T-helper 2 cell (primary cell): ENCODE data around the gene LZTS2.

Source experiments
- DNase-seq, 5 experiments: peaks; one replicate each; pipeline versions ENCODE4 v3.0.0 to v3.0.0-alpha.2; 2012 to 2022

Gene LZTS2

DNA sequence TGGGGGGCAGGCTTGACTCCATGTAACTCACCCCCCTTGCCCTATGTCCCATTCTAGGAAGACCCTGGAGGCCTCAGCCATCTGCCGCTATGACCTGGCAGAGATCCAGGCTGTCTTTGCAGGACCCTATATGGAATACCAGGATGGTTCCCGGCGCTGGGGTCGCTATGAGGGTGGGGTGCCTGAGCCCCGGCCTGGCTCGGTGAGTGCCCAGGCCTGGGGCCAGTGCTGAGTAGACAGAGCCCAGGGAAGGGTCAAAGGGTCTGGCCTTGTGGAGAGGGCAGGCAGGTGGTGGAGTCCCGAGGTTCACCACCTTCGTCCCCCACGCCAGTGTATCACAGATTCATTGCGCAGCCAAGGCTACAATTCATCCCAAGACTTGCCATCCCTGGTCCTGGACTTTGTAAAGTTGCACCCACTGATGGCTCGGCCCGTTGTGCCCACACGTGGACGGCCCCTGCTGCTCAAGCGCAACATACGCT, 19.8 kb upstream of the LZTS2 start:
- DNase-seq, result no peak

DNA sequence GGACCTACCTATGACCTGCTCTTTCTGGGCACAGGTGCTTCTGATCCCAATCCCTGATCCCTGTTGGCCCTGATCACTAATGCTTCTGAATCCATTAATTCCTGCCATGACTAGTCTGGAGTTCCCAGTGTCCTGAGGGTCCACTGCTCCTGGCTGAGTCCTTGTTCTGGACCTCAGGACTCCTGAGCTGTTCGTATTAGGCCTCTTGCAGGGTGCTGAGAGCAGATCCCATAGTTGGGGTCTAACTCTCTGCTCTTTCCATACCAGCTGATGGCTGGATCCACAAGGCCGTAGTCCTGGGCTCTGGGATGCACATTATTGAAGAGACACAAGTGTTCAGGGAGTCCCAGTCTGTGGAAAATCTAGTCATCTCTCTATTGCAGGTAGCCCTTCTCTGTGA, 19.3 kb upstream of the LZTS2 start:
- DNase-seq, result no peak

DNA sequence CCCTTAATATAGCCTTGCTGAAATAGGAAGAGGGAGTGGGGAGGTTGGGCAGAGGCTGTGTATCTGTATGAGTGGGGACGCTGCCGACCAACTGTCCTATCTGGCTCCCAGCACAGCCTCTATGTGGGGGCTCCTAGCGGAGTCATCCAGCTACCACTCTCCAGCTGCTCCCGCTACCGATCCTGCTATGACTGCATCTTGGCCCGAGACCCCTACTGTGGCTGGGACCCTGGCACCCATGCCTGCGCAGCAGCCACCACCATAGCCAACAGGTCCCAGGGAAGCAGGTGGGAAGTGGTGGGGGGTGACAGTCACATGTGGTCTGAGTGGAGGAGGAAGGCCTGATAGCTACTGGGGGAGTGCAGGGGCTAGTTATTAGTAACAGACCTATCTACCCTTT, 18.9 kb upstream of the LZTS2 start:
- no peak for DNase-seq

DNA sequence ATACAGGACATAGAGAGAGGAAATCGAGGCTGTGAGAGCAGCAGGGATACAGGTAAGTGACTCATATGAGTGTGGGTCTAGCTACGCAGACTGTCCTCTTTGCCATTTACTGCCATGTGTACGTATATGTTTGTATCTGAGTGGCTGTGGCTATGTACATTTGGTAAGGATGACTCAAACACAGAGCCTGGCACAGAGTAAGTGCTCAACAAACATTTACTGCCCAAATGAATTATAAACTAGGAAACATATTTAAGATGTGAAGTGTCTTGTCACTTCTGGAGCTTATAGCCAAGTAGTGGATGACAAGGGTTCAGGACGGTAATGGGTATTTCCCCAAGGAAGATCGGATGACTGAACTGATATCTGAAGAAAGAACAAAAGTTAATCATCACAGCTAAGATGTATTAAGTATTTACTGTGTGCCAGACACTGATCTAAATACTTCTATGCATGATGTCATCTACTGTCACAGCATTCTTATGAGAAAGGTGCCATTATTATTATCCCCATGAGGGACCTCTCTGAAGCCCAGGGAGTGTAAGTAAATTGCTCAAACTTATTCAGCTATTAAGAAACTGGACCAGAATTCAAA, 18.3 kb upstream of the LZTS2 start:
- DNase-seq, result no peak

DNA sequence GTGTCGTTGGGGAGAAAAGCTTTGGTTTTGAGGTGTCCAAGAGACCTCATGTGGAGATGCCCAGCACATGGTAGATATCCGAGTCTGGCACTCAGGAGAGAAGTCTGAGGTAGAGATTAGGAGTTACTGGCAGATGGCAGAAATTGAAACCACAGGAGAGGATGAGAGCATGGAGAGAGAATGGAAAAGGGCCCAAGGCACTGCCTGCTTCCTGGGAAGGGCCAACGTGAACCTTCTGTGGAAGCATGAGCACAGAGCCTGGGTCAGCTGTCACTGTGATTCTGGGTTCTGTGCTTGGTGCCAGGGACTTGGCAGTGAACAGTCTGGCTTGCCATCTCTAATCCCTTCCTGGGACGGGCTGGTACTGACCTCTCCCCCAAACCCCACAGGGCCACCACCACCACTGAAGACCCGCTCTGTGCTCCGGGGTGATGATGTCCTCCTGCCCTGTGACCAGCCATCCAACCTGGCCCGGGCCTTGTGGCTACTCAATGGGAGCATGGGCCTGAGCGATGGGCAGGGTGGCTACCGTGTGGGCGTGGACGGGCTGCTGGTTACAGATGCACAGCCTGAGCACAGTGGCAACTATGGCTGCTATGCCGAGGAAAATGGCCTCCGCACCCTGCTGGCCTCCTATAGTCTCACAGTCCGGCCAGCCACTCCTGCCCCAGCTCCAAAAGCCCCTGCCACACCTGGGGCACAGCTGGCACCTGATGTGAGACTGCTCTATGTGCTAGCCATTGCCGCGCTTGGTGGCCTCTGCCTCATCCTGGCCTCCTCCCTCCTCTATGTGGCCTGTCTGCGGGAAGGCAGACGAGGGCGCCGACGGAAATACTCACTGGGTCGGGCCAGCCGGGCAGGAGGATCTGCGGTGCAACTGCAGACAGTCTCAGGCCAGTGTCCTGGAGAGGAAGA, 16.4 kb upstream of the LZTS2 start:
- DNase-seq, result no peak

DNA sequence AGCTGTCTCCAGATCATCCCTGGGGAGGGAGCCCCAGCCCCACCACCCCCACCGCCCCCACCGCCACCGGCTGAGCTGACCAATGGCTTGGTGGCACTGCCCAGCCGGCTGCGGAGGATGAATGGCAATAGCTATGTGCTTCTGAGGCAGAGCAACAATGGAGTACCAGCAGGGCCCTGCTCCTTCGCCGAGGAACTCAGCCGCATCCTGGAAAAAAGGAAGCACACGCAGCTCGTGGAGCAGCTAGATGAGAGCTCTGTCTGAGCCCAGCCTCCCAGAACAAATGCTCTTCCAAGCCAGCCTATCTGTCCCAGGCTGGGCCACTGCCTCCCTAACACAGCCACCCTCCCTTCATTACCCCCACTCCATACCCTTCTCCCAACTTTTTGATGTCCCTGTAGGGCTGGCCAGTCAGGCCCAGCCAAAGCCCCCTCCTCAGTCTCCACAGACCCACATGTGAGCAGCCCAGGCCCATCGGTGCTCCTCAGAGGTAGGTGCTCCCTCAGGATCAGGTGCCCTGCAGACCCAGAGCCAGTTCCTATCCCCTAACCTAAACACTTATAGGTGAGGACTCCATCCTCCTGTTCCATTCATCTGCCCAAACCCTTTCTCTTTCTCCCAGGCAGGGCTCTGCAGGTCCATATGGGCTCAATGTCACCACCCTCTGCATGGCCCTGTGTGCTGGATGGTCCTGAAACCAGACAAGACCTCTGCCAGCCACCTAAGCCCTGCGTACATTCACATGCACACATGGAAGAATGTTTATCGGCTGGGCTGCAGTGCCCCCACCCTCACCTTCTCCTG, 15.5 kb upstream of the LZTS2 start:
- DNase-seq, result no peak

DNA sequence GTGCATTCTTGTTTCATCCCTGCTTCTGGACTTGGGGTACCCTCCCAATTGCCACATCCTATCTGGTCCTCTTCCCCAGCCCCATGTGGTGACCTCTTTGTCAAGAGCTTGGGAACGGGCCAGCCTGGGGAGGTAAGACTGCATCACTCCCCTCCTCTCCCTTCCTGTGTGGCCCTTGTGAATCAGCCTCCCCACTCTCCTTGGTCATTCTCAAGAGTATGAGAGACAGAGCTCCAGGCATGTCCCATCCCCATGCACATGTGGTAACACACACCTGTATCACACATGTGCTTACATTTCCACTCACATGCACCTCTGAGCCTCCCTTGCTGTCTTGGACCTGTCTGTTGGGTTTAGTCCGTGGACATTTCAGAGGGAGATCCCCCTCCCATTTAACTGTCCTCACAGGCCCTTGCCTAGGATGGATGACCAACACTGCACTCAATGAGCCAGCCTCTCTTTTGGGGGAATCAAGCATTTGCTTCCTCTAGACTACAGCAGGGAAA, 14.9 kb upstream of the LZTS2 start:
- no peak for DNase-seq

DNA sequence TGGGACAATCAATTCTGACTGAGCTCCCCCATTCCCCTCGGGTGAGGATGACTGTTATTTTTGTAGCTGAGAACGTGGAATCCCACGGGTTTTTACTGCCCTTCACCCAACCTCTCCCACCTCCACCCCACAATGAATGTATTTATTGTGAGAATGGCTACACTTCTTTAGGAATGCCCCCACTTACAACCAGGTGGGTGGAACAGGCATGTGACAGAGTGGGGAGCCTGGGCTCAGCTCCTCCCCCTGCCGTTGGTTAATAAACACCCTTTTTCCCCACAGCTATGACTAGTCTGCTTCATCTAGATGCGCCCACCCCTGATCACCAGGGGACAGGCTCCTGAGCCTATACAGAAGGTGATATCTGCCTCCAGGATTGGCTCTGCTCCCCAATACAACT, 14.3 kb upstream of the LZTS2 start:
- no peak for DNase-seq

DNA sequence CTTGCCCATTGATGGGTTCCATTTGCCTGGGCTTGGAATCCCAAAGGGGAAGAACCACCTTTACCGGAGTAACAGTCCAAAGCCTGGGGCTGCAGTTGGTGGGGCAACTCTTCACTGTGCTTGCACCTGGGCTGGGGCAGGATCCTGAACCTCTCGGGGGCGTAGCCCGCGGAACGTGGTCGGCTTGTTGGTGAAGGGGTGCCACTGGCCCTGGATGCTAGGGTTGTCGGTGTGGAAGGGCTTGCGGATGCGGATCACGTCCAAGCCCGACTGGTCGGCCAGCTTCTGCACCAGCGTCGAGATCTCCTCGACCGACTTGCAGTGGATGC, 13.0 kb upstream of the LZTS2 start:
- DNase-seq, result no peak

DNA sequence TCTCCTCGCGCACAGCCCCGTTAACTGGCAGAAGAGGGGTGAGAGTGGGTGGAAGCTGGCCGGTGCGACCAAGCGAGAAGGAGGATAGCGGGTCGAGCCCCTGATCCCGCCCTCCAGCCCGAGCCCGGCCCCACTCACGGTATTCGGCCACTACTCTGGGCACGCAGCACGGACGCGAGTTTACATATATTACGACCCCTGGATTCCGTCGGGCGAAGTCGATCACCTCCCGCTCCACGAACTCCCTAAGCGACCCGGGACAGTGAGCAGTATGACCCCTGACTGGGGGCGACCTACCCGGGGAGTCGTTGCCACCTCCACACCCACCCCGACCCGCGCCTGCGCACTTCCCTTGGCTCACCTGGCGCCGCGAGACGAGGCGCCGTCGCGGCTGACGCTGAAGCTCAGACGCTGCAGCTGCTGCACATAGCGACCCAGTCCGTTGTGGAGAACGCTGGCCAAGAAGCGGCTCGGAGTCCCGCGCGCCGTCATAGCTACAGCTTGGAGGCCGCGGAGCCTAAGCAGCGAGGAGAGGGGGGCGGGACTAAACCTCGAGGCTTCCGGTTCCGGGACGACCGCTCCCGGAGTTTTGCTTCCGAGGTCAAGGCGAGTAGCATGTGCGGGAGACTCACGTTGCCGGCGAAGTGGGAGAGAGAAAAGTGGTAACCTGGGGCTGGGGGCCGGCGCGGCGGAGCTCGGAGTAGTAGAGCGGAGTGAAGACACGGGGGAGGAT, 12.5 kb upstream of the LZTS2 start, which contains the start of the genes MRPL43 and TWNK:
Gene MRPL43, minus strand, starts transcription at position 546 of the 733 bp plus-strand sequence. Its CDS starts 54 bp downstream, at position 492.
Gene TWNK, plus strand, starts transcription at position 592 of the 733 bp plus-strand sequence. CDS start 668 bp downstream, outside the sequence.
- peak; percentile 66 to 85 (median 75) for DNase-seq

DNA sequence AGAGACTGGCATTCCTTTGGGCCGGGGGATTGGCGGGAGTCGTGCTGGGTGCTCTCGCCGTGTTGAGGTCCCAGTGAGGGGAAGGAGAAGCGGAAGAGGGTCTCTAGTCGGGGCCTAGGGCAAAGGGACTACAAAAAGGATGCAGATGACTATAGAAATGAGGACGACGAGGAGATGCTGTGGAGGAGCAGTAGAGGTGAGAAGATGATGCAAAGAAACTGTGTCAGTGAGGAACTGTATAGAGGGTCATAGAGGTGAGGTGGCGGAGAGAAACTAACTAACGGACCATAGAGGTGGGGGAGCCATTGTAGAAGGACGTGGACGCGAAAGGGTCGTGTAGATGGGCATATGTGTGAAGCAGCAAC, 11.9 kb upstream of the LZTS2 start:
- DNase-seq, result no peak

DNA sequence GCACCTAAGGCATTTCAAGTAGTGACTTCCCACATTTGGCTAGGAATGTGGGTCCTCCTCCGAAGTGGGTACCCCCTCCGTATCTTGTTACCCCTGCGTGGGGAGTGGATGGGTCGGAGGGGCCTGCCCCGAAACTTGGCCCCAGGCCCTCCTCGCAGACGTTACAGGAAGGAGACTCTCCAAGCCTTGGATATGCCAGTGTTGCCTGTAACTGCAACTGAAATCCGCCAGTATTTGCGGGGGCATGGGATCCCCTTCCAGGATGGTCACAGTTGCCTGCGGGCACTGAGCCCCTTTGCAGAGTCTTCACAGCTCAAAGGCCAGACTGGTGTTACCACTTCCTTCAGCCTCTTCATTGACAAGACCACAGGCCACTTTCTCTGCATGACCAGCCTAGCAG, 11.4 kb upstream of the LZTS2 start:
- DNase-seq, result no peak

DNA sequence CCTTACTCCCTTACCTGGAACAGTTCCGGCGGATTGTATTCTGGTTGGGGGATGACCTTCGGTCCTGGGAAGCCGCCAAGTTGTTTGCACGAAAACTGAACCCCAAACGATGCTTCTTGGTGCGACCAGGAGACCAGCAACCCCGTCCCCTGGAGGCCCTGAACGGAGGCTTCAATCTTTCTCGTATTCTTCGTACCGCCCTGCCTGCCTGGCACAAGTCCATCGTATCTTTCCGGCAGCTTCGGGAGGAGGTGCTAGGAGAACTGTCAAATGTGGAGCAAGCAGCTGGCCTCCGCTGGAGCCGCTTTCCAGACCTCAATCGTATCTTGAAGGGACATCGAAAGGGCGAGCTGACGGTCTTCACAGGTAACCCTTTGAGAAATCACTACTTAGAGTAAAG, 10.5 kb upstream of the LZTS2 start:
- no peak for DNase-seq

DNA sequence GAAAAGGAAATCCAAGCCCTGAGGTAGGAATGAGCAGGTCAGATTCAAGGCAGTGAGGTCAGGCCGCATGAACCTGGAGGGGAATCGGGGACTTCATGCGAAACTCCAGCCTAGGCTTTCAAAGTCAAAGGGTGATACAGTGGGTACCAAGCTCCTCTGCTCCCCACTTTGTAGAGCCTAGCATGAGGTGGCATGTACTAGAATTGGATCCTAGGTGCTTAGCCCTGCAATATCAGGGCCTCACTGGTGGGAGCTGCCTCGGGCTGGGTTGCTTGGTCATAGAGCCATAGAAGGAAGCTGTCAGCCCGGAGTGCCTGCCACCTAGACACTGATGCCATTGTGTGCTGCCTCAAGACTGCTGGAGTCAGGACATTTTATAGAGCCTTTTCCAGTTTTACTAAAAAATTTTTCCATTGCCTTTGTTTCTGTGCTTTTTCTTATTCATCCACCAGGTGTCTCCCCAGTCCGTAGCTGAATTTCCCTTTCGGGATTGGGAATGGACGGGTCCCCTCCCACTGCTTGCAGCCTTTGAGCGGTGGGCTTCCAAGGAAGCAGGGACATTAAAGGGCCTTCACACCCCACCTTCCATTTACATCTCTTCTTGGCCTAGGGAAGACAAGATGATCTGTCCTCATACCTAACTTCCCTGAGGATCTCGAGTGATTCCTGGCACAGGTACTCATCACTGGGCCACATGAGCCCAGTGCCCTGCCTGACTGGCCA, 5.5 kb upstream of the LZTS2 start:
- DNase-seq, result no peak

DNA sequence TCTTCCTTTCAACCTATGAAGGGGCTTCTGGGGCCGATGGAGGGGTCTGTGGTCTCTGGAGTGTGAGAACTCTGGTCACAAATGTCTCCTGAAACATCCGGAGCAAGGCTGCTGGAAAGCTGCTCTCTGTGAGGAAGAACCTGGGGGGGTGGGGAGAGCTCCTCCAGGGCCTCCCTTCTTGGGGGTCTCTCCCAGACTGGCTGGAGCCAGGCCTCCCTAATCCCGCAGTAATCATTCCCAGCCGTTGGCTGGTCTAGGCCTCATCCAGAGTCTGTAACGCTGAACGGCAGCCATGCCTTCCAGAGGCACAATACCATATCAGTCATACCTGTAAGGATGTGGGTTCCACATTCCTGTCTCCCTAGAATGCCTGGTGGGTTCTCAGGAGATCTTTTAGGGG, 4.4 kb upstream of the LZTS2 start:
- DNase-seq, result no peak

DNA sequence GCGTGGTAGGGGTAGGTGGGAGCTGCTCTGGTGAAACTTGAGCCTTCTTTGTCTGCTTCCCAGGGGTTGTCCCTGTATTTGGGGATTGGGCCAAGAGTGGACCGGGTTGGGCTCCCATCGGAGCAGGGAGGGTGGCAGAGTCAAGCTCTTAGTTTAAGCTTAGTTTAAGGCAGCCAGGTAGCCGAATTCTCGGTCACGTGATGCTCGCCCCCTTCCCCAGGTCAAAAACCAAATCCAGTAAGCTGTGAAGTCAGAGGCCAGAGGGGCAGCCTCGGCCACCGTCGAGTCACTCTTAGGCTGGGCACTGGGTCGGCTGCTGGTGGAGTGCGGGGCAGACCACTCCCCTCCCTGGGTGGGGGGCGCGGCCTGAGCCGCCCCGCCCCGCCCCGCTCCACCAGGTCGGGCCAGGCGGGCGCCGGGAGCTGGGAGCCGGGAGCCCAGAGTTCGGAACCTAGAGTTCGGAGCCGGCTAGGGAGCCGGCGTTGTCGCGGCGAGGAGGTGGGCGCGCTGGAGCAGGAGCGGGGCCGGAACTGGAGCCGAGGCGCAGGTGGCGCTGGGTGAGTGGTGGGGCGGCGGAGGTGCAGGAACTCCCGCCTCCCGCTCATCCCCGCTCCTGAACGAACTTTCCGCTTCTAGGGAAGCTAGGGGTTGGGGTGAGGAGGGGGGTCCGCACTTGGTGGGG, 2.8 kb upstream of the LZTS2 start:
- DNase-seq, result peak in 3 of 5 experiments; percentile 27 to 49 (median 28)

DNA sequence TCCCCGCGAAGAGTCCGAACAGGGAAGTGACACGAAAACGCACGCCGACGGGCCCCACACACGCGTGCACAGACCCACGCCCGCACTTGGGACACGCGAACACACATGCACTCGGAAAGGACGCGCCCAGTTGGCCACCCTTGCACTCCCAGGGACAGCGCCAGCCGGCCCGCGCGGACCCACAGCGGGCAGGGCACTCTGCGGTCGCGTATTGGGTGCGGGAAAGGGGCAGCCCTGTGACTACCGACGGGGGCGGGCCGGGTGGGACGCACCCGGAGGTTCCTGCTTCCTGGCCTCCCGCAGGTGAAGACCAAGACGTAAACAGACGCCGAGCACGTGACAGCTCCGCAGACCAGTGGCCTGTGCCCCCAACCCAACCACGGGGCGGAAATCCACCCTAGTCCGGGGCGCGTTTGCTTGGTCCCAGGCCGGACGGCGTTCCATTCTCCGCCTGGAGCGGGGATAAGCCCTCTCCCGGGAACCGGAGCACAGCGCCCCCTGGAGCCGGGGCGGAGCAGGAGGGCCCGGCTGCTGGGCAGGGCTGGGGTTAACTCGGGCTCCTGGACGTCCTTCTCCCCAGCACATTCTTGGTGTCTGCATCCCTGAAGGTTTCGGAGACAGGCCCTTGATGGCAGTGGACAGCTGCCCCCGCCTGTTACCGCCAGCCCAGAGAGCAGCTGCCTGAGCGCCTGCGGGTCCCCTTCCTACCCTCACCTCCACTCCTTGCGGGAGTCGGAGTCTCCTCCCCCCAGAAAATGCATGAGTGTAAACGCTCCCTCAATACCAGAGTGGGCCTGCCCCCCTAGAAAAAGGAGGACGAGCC, 2.0 kb upstream of the LZTS2 start:
- peak; percentile 57 to 77 (median 58) for DNase-seq

DNA sequence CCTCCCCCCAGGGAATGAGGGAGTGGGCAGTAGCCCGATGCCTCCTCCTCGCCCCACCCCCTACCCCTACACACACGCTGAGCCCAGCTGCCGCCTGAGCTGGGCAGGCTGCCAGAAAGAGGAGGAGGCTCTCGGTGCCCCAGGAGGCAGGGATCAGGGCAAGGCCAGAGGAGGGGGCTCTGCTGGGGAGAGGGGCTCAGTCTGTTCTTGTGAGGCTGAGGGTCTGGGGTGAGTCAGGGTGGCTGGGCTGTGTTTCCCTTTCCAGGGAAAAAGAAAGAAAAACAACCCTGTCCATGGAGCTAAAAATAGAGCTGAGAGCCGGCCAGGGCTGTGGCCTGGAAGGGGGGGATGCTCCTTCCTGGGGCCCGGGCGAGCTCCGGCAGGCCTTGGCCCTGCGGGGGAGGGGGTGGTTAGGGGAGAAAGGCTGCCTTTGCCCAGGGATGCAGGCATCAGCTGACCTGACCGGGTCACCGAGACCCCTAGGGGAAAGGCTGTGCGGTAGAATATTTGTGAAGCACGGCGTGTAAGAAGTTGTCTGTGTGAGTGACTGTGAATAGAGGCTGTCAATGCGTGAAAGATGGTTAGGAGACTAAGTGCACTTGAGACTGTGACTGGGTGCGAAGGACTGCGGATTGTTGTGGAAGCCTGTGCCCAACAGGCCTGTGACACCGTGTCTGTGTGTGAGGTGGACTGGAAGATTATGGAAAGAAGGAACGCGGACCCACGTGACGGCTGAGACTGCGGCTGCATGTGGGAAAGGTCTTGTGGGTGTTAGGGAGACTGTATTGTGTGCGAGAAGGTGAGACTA, 1.2 kb upstream of the LZTS2 start:
- DNase-seq, result peak in 4 of 5 experiments; percentile 33 to 71 (median 50)
